GM12865 (cell line): Measurements from ENCODE around the gene DBT.

ENCODE experiments used
- DNase-seq: peaks from one replicate; pipeline ENCODE4 v3.0.0; 2010; ENCODE audit warnings: low read depth
- H3K4me3 ChIP-seq: 2 replicates; pipeline ENCODE4 v1.5.1; 2011; ENCODE audit warnings: mild to moderate bottlenecking, low read depth, low read length, control low read depth
- TF ChIP-seq, protein P1 (sequence below): IDR thresholded peaks from 2 replicates; pipeline ENCODE4 v1.5.1; 2011; ENCODE audit warnings: low read length, control low read depth, low read depth, inconsistent platforms; ENCODE audit not compliant: insufficient read depth; ENCODE audit errors: missing control alignments

Gene DBT

DNA sequence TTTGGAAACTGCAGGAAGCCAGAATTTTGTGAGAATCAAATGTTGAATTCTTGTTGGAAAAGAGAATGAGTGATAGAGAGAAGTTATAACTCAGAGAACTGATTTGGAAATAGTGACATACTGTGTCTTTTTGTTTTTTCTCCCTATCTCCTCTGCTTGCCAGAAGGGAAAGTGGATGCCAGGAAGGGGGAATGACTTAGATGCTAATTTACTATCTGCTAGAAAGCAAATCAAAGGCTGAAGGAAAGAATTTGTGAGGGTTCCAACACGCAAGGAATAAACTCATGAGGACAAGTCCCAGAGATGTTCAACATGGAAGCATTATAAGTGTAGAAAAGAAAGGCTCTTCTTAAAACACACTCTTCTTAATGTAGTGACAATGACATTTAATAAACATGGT is 51.0 kb downstream of the DBT start:
- no peak for DNase-seq
- TF ChIP-seq, protein P1, sequence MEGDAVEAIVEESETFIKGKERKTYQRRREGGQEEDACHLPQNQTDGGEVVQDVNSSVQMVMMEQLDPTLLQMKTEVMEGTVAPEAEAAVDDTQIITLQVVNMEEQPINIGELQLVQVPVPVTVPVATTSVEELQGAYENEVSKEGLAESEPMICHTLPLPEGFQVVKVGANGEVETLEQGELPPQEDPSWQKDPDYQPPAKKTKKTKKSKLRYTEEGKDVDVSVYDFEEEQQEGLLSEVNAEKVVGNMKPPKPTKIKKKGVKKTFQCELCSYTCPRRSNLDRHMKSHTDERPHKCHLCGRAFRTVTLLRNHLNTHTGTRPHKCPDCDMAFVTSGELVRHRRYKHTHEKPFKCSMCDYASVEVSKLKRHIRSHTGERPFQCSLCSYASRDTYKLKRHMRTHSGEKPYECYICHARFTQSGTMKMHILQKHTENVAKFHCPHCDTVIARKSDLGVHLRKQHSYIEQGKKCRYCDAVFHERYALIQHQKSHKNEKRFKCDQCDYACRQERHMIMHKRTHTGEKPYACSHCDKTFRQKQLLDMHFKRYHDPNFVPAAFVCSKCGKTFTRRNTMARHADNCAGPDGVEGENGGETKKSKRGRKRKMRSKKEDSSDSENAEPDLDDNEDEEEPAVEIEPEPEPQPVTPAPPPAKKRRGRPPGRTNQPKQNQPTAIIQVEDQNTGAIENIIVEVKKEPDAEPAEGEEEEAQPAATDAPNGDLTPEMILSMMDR, result no peak
- no peak overlapping the region for H3K4me3 ChIP-seq

DNA sequence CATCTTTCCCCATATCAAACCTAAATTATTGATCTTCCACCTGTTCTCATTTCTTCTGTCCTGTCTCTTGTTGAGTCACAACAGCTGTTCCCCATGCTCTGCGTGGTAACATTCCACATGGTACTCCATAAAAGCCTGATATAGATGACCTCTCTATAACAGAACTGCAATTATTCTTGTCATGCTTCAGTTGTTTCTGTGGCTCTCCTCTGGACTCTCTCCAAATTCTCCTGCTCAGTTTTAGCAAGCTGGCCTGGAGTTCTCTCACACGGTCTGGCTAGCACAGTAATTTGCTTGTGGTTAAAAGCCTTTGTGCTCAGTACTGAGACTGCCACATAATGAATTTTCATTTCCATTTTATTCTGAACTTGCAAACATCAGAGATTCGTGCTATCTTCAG is 61.0 kb downstream of the DBT start:
- peak; percentile 39 for DNase-seq
- H3K4me3 ChIP-seq, result no peak overlapping the region
- TF ChIP-seq, protein P1, result no peak

DNA sequence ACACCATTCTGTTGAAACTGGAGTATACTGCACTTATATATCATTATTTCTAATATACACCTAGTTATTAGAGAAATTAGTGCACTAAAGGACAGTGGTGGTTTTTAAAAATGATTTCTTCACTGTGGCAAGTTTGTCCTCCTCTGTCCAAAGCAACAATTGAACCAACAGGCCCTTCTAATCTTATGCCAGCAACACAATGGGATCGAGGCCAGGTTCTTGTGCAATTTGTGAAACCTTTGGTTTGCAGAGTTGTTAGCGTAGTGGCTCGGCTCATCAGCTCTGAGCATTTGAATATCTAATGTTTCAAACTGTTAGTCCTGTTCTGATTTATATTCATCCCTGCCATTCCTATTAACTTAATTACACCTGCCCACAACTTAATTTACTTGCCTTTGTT is 61.7 kb downstream of the DBT start:
- no peak overlapping the region for H3K4me3 ChIP-seq
- TF ChIP-seq, protein P1, result no peak
- DNase-seq, result no peak

DNA sequence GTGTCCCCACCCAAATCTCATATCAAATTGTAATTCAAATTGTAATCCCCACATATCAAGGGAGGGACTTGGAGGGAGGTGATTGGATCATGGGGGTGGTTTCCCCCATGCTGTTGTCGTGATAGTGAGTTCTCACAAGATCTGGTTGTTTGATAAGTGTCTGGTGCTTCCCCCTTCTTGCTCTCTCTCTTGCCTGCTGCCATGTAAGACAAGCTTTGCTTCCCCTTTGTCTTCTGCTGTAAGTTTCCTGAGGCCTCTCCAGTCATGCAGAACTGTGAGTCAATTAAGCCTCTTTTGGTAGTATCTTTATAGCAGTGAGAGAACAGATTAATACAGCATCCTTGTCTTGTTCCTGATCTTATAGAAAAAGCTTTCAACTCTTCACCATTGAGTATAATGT is 65.1 kb downstream of the DBT start:
- DNase-seq, result peak; percentile 57
- TF ChIP-seq, protein P1, result no peak
- no peak overlapping the region for H3K4me3 ChIP-seq

DNA sequence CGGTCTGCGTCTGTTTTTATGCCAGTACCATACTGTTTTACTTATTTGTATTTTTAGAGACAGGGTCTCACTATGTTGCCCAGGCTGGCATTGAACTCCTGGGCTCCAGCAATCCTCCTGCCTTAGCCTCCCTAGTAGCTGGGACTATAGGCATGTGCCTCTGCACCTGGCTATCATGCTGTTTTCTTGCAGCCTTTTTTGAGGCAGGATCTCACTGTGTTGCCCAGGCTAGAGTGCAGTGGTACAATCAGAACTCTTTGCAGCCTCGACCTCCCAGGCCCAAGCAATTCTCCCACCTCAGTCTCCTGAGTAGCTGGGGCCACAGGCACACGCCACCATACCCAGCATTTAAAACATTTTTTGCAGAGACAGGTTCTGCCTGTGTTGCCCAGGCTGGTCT is 66.3 kb downstream of the DBT start:
- no peak for DNase-seq
- TF ChIP-seq, protein P1, result no peak
- no peak overlapping the region for H3K4me3 ChIP-seq

DNA sequence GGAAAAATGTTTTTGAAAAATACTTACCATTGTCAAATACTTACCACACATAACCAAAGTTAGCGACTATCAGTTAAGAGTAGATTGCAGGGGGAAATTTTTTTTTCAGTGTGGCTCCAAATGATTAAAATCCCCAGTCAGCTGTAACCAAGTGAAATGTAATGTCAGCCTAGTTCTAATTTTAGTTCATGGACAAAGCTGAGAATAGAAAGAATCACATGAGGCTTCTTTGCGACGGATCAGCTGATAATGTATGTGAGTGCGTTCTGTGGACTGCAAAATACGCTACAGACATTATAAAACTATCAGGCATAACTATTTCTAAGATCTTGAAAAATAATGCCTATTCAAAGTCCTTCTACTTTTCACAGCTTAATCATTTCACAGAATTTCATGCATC is 71.5 kb downstream of the DBT start, which contains the start of gene LRRC39:
Gene LRRC39 (minus strand): TSS at position 166 of the 400 bp plus-strand sequence. CDS start 9,740 bp downstream, outside the sequence.
- no peak within 1 kb of the TSS for H3K4me3 ChIP-seq
- TF ChIP-seq, protein P1, result no peak
- no peak for DNase-seq

DNA sequence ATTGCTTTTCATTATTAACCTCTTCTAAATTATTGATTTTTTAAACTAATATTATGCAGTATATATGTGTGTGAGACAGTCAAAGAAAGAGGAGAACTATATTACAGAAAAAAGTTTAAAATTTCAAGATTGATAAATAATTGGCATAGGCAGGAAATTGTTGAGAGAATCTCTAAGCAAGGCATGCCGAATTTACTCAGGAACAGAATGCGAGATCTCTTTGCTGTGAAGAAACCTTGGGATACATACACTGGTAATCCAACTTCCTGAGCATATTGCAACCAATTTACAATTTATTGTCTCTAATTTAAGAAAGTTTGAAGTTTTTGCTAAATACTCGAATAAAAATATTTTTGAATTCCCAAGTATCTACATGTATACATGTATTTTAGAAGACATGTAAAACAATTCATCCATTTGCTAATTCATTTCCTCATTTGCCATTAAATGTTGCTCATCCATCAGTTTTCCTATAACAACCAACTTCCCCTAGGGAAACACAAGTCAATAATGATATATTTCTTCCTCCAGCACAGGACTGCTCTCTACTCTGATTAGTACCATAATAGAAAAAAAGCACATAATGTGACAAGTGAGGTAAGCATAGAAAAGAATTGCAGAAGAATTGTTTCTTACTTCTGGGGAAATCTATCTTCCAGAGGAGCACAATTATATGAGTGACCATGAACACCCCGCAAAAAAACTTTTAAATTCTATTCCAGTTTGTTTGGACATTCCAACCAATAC is 72.2 kb downstream of the DBT start:
- no peak for DNase-seq
- TF ChIP-seq, protein P1, result no peak
- no peak overlapping the region for H3K4me3 ChIP-seq
